Suprapubic skin (tissue), 4 donors: Measurements from ENCODE around the gene CEP95. TPM values are rescaled to one million over a fixed set of nuclear protein-coding genes. Genes with fewer than 3 reads are reported as not detected.

Experiments
- DNase-seq, 2 donors: peaks; one replicate each; pipeline ENCODE4 v3.0.0-alpha.2; 2019; ENCODE audit warnings: low spot score in 2 of 2
- H3K27ac ChIP-seq: fragments of 200-600 bp; sonication (generic); one replicate; pipeline ENCODE4 v1.5.1; 2019
- H3K27me3 ChIP-seq: fragments of 200-600 bp; sonication (generic); one replicate; pipeline ENCODE4 v1.5.1; 2019
- H3K36me3 ChIP-seq: fragments of 200-600 bp; sonication (generic); one replicate; pipeline ENCODE4 v1.5.1; 2019
- H3K4me1 ChIP-seq: fragments of 200-600 bp; sonication (generic); one replicate; pipeline ENCODE4 v1.5.1; 2019
- H3K4me3 ChIP-seq: fragments of 200-600 bp; sonication (generic); one replicate; pipeline ENCODE4 v1.5.1; 2019; ENCODE audit warnings: mild to moderate bottlenecking
- H3K9me3 ChIP-seq: fragments of 200-600 bp; sonication (generic); one replicate; pipeline ENCODE4 v1.5.1; 2019
- CTCF ChIP-seq, 2 donors: fragments of 200-600 bp in 1 of 2; fragments of 450-650 bp in 1 of 2; sonication (generic) in 1 of 2; IDR thresholded peaks; one replicate each; pipeline ENCODE4 v1.5.1; 2016 to 2019; ENCODE audit warnings: antibody characterized with exemption in 2 of 2, mild to moderate bottlenecking in 1 of 2, moderate library complexity in 1 of 2
- EP300 ChIP-seq: sonication (generic); formaldehyde crosslinking; IDR thresholded peaks from one replicate; pipeline ENCODE4 v1.6.1; 2017; ENCODE audit warnings: antibody characterized with exemption
- POLR2A ChIP-seq, 2 donors: fragments of 450-650 bp; IDR thresholded peaks; one replicate each; pipeline ENCODE4 v1.6.1; 2017; ENCODE audit warnings: antibody characterized with exemption in 2 of 2, mild to moderate bottlenecking in 2 of 2, moderate library complexity in 2 of 2
- POLR2AphosphoS5 ChIP-seq, 3 donors: sonication (generic); formaldehyde crosslinking; IDR thresholded peaks; one replicate each; pipeline ENCODE4 v1.6.1; 2017; ENCODE audit warnings: antibody characterized with exemption in 3 of 3
- WGBS: methylation state at CpG from one replicate; pipeline ENCODE4 v1.1.5; 2018; 5-methylcytosine and 5-hydroxymethylcytosine counted together
- total RNA-seq, 4 donors: library from RNA; depleted of rRNA; stranded (reverse); fragments of >200 nt; gene quantifications; one replicate each; pipeline ENCODE4 v1.1.0, GENCODE V29; 2016

The CEP95 gene
- total RNA-seq, 4 donors from 2014 or later, result 46.8 to 200 (median 61.5) TPM

GRCh38 chr17:64580384-64581315 lies 73.9 kb downstream of the CEP95 start:
- Histone ChIP-seq H3K27ac (no peak overlapping the region), H3K4me1 (no peaks in the 10 kb centered on the region), H3K9me3 (no peaks in the 10 kb centered on the region), H3K36me3 (peaks cover 70% of the 10 kb centered on the region), H3K27me3 (no peaks in the 10 kb centered on the region), H3K4me3 (no peak overlapping the region)
- no peak for DNase-seq
- TF ChIP-seq POLR2A (IDR thresholded peaks at IDR 0.05), result no peak
- TF ChIP-seq POLR2AphosphoS5 (IDR thresholded peaks at IDR 0.05), result no peak
- no peak for TF ChIP-seq EP300
- no peak for TF ChIP-seq CTCF (IDR thresholded peaks at IDR 0.05)
- 64% methylated on average over 7 of the region's 7 CpGs for WGBS

- H3K27me3 ChIP-seq, result no peaks in the 10 kb centered on the region
- no peak for TF ChIP-seq CTCF (IDR thresholded peaks at IDR 0.05)
- no peak for TF ChIP-seq POLR2AphosphoS5 (IDR thresholded peaks at IDR 0.05)
- TF ChIP-seq POLR2A (IDR thresholded peaks at IDR 0.05), result no peak
- TF ChIP-seq EP300, result no peak
- H3K36me3 ChIP-seq, result peaks cover 59% of the 10 kb centered on the region
- DNase-seq, result no peak
- H3K4me1 ChIP-seq, result no peaks in the 10 kb centered on the region
- H3K4me3 ChIP-seq, result no peak overlapping the region
- WGBS, result 85% methylated on average over 3 of the region's 3 CpGs
- H3K27ac ChIP-seq, result no peak overlapping the region
- H3K9me3 ChIP-seq, result no peaks in the 10 kb centered on the region
Observed at GRCh38 chr17:64583038-64583437, 76.3 kb downstream of the CEP95 start.

GRCh38 chr17:64585146-64585545 lies 78.4 kb downstream of the CEP95 start:
- Histone ChIP-seq H3K27ac (no peak overlapping the region), H3K4me1 (no peaks in the 10 kb centered on the region), H3K27me3 (no peaks in the 10 kb centered on the region), H3K4me3 (no peak overlapping the region), H3K9me3 (no peaks in the 10 kb centered on the region), H3K36me3 (peaks cover 52% of the 10 kb centered on the region)
- WGBS, result 81% methylated on average over 2 of the region's 2 CpGs
- TF ChIP-seq EP300 (no peak), POLR2A (IDR thresholded peaks at IDR 0.05) (no peak), CTCF (IDR thresholded peaks at IDR 0.05) (no peak), POLR2AphosphoS5 (IDR thresholded peaks at IDR 0.05) (no peak)
- no peak for DNase-seq

Other genes starting within 250 kb of the CEP95 start
- 10 to 100 TPM; 35.5 to 41.3 (median 36.9) TPM for gene TEX2, start 243.7 kb upstream of the CEP95 start, total RNA-seq
- 10 to 100 TPM; 18.8 to 70.2 (median 42.6) TPM for gene PECAM1, start 116.1 kb upstream of the CEP95 start, total RNA-seq
- gene MILR1, start 57.9 kb upstream of the CEP95 start, total RNA-seq, result under 1 TPM in 2 of 4 donors, not detected in 2; 0.45 to 0.57 TPM
- 10 to 100 TPM in 1 of 4 donors, 1 to 10 TPM in 3; 2.7 to 23.2 (median 5.0) TPM for gene POLG2, start 9.9 kb upstream of the CEP95 start, total RNA-seq
- gene DDX5, start 688 bp upstream of the CEP95 start, total RNA-seq, result 1,000 to 10,000 TPM in 1 of 4 donors, 100 to 1,000 TPM in 3; 532 to 1,402 (median 922) TPM
- gene SMURF2, start 155.3 kb downstream of the CEP95 start, total RNA-seq, result 10 to 100 TPM; 19.4 to 28.6 (median 25.2) TPM